DOHH2 (cell line): ENCODE data around the gene KRT28.

Source experiments
- H3F3A ChIP-seq: fragments of 200-600 bp; sonication (generic), shearing (Covaris generic); 2 replicates; pipeline ENCODE4 v1.6.0; 2016; ENCODE audit warnings: antibody characterized with exemption, mild to moderate bottlenecking; ENCODE audit not compliant: control insufficient read depth, insufficient read depth
- H3K27ac ChIP-seq: fragments of 200-600 bp; sonication (generic); 2 replicates; pipeline ENCODE4 v1.5.1; 2014; ENCODE audit warnings: low read depth, mild to moderate bottlenecking, low read length, moderate library complexity
- H3K27me3 ChIP-seq: fragments of 200-600 bp; sonication (generic); 2 replicates; pipeline ENCODE4 v1.6.1; 2014; ENCODE audit warnings: mild to moderate bottlenecking, low read length, mixed read lengths; ENCODE audit not compliant: control insufficient read depth
- H3K36me3 ChIP-seq: fragments of 200-600 bp; sonication (generic); 2 replicates; pipeline ENCODE4 v1.6.1; 2014; ENCODE audit warnings: mild to moderate bottlenecking, low read length, moderate library complexity, mixed read lengths; ENCODE audit not compliant: control insufficient read depth
- H3K4me1 ChIP-seq: fragments of 200-600 bp; sonication (generic); 2 replicates; pipeline ENCODE4 v1.6.1; 2014; ENCODE audit warnings: mild to moderate bottlenecking, low read length, mixed read lengths; ENCODE audit not compliant: control insufficient read depth
- H3K4me2 ChIP-seq: fragments of 200-600 bp; sonication (generic); 2 replicates; pipeline ENCODE4 v1.6.0; 2014; ENCODE audit warnings: mild to moderate bottlenecking, low read length, moderate library complexity
- H3K4me3 ChIP-seq: fragments of 200-600 bp; sonication (generic); 2 replicates; pipeline ENCODE4 v1.5.1; 2014; ENCODE audit warnings: mild to moderate bottlenecking, low read length, mixed read lengths
- H3K79me2 ChIP-seq: fragments of 200-600 bp; sonication (generic); 2 replicates; pipeline ENCODE4 v1.6.1; 2014; ENCODE audit warnings: mild to moderate bottlenecking, low read length, mixed read lengths; ENCODE audit not compliant: control insufficient read depth
- H3K9me2 ChIP-seq: fragments of 200-600 bp; sonication (generic); replicated peaks from 2 replicates; pipeline ENCODE4 v1.6.1; 2014; ENCODE audit warnings: mild to moderate bottlenecking, low read length, mixed read lengths; ENCODE audit not compliant: control insufficient read depth
- H3K9me3 ChIP-seq: fragments of 200-600 bp; sonication (generic); 2 replicates; pipeline ENCODE4 v1.6.1; 2014; ENCODE audit warnings: antibody characterized with exemption, low read length, mixed read lengths; ENCODE audit not compliant: control insufficient read depth, insufficient read depth
- H4K20me1 ChIP-seq: fragments of 200-600 bp; sonication (generic); 2 replicates; pipeline ENCODE4 v1.6.0; 2014; ENCODE audit warnings: low read depth, mild to moderate bottlenecking, antibody characterized with exemption, low read length, moderate library complexity; ENCODE audit not compliant: control insufficient read depth, insufficient read depth
- EZH2phosphoT487 ChIP-seq: fragments of 200-600 bp; sonication (generic); IDR thresholded peaks from 2 replicates; pipeline ENCODE4 v1.6.1; 2017; ENCODE audit warnings: borderline replicate concordance, mild to moderate bottlenecking, antibody characterized with exemption, low read length, moderate library complexity, mixed read lengths
- TF ChIP-seq, protein P1 (sequence below): fragments of 200-600 bp; sonication (generic); IDR thresholded peaks from one replicate; pipeline ENCODE4 v1.5.1; 2014; ENCODE audit warnings: antibody characterized with exemption, mild to moderate bottlenecking, low read depth, low read length; ENCODE audit not compliant: poor library complexity, severe bottlenecking

Gene KRT28

GRCh38 chr17:40839194-40839593 lies 39.4 kb upstream of the KRT28 start:
- Histone ChIP-seq H3K4me2 (no peak overlapping the region), H3K79me2 (no peaks in the 10 kb centered on the region), H3K9me3 (no peaks in the 10 kb centered on the region), H3F3A (no peaks in the 10 kb centered on the region), H3K9me2 (no peaks in the 10 kb centered on the region), H3K4me3 (no peak overlapping the region), H4K20me1 (no peaks in the 10 kb centered on the region), H3K36me3 (0 out of 2 replicates have a peak, but pooled peaks cover 3% of the 10 kb centered on the region), H3K27ac (no peak overlapping the region), H3K4me1 (no peaks in the 10 kb centered on the region), H3K27me3 (peaks cover 14% of the 10 kb centered on the region)
- TF ChIP-seq, protein P1, sequence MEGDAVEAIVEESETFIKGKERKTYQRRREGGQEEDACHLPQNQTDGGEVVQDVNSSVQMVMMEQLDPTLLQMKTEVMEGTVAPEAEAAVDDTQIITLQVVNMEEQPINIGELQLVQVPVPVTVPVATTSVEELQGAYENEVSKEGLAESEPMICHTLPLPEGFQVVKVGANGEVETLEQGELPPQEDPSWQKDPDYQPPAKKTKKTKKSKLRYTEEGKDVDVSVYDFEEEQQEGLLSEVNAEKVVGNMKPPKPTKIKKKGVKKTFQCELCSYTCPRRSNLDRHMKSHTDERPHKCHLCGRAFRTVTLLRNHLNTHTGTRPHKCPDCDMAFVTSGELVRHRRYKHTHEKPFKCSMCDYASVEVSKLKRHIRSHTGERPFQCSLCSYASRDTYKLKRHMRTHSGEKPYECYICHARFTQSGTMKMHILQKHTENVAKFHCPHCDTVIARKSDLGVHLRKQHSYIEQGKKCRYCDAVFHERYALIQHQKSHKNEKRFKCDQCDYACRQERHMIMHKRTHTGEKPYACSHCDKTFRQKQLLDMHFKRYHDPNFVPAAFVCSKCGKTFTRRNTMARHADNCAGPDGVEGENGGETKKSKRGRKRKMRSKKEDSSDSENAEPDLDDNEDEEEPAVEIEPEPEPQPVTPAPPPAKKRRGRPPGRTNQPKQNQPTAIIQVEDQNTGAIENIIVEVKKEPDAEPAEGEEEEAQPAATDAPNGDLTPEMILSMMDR: no peak
- TF ChIP-seq EZH2phosphoT487: no peak

DNA sequence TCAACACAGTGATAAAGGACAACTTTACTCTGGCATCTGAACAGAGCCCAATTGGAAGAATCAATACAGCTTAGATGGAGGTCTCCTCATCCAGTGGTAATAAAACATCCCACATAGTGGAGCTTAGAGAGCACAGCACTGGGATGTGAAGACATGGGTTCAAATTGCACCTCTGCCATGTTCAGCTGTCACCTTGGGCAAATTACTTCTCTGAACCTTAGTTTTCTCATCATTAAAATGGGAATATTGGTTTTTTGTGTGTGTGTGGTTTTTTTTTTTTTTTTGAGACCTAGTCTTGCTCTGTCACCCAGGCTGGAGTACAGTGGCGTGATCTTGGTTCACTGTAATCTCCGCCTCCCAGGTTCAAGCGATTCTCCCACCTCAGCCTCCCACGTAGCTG lies 36.3 kb upstream of the KRT28 start:
- no peaks in the 10 kb centered on the region for H3K4me1 ChIP-seq

GRCh38 chr17:40833882-40834281 lies 34.1 kb upstream of the KRT28 start:
- no peaks in the 10 kb centered on the region for H3K9me2 ChIP-seq
- H3K79me2 ChIP-seq: no peaks in the 10 kb centered on the region
- H3F3A ChIP-seq: no peaks in the 10 kb centered on the region
- TF ChIP-seq, protein P1: no peak
- no peak for TF ChIP-seq EZH2phosphoT487
- H4K20me1 ChIP-seq: no peaks in the 10 kb centered on the region
- no peaks in the 10 kb centered on the region for H3K9me3 ChIP-seq
- H3K4me3 ChIP-seq: no peak overlapping the region
- H3K27me3 ChIP-seq: no peaks in the 10 kb centered on the region
- H3K4me2 ChIP-seq: no peak overlapping the region
- no peaks in the 10 kb centered on the region for H3K4me1 ChIP-seq
- H3K27ac ChIP-seq: no peak overlapping the region
- H3K36me3 ChIP-seq: 0 out of 2 replicates have a peak, but pooled peaks cover 3% of the 10 kb centered on the region

More for the DNA sequence above, 36.3 kb upstream of the KRT28 start:
- no peaks in the 10 kb centered on the region for H3K9me3 ChIP-seq
- H4K20me1 ChIP-seq: no peaks in the 10 kb centered on the region
- H3K79me2 ChIP-seq: no peaks in the 10 kb centered on the region
- no peaks in the 10 kb centered on the region for H3K27me3 ChIP-seq
- 0 out of 2 replicates have a peak, but pooled peaks cover 3% of the 10 kb centered on the region for H3K36me3 ChIP-seq
- no peak overlapping the region for H3K4me2 ChIP-seq
- TF ChIP-seq, protein P1: no peak
- no peak for TF ChIP-seq EZH2phosphoT487
- H3K9me2 ChIP-seq: no peaks in the 10 kb centered on the region
- no peak overlapping the region for H3K27ac ChIP-seq
- no peaks in the 10 kb centered on the region for H3F3A ChIP-seq
- no peak overlapping the region for H3K4me3 ChIP-seq
